NAMALWA (cell line): Measurements from ENCODE around the gene BCAS4.
"Not testable (repeated sequence)": the region's sequence is repeated elsewhere in the genome, so short reads cannot be mapped to it uniquely, and the experiment has no call there.

Experiments
- DNase-seq: peaks from one replicate; pipeline ENCODE4 v3.0.0-alpha.2; 2015; ENCODE audit warnings: low spot score

BCAS4 gene

GRCh38 chr20:50794846-50795634, at the start of gene BCAS4:
TSS of gene BCAS4 (plus strand) at chr20:50795061. CDS start at chr20:50795084, 23 bp downstream.
- DNase-seq: peak; percentile 91

- no peak for DNase-seq
Measured at GRCh38 chr20:50745634-50746137, 49.2 kb upstream of the BCAS4 start.

- DNase-seq: no peak
Measured at GRCh38 chr20:50746138-50746940, 48.5 kb upstream of the BCAS4 start.

GRCh38 chr20:50747275-50747674, 47.6 kb upstream of the BCAS4 start:
- no peak for DNase-seq

GRCh38 chr20:50750145-50750671, 44.7 kb upstream of the BCAS4 start:
- no peak for DNase-seq

- no peak for DNase-seq
Measured at GRCh38 chr20:50753152-50753551, 41.7 kb upstream of the BCAS4 start.

GRCh38 chr20:50754420-50754819, 40.4 kb upstream of the BCAS4 start:
- DNase-seq: no peak

- no peak for DNase-seq
Measured at GRCh38 chr20:50756447-50756846, 38.4 kb upstream of the BCAS4 start.

- no peak for DNase-seq
Measured at GRCh38 chr20:50758469-50758868, 36.4 kb upstream of the BCAS4 start.

- DNase-seq: no peak
Measured at GRCh38 chr20:50758992-50759391, 35.9 kb upstream of the BCAS4 start.

- DNase-seq: no peak
Measured at GRCh38 chr20:50759678-50760077, 35.2 kb upstream of the BCAS4 start.

GRCh38 chr20:50762045-50762422, 32.8 kb upstream of the BCAS4 start:
- DNase-seq: no peak

- no peak for DNase-seq
Measured at GRCh38 chr20:50762435-50763220, 32.2 kb upstream of the BCAS4 start.

- DNase-seq: not testable (repeated sequence)
Measured at GRCh38 chr20:50763550-50764458, 31.1 kb upstream of the BCAS4 start.

- not testable (repeated sequence) for DNase-seq
Measured at GRCh38 chr20:50765251-50765650, 29.6 kb upstream of the BCAS4 start.

GRCh38 chr20:50765674-50766073, 29.2 kb upstream of the BCAS4 start:
- DNase-seq: no peak

- not testable (repeated sequence) for DNase-seq
Measured at GRCh38 chr20:50766955-50767809, 27.7 kb upstream of the BCAS4 start.

GRCh38 chr20:50768991-50769390, 25.9 kb upstream of the BCAS4 start:
- not testable (repeated sequence) for DNase-seq

- DNase-seq: not testable (repeated sequence)
Measured at GRCh38 chr20:50769551-50770085, 25.2 kb upstream of the BCAS4 start.
